HepG2 (cell line): ENCODE results near the gene POU6F2. TPM values are rescaled to one million over a fixed set of nuclear protein-coding genes. Genes with fewer than 3 reads are reported as not detected.

Experiments
- DMTF1 ChIP-seq: sonication (generic); formaldehyde crosslinking; IDR thresholded peaks from 2 replicates; pipeline ENCODE4 v1.4.0; 2020; ENCODE audit warnings: mild to moderate bottlenecking, missing genetic modification reagents
- FLYWCH1 ChIP-seq: sonication (generic); formaldehyde crosslinking; IDR thresholded peaks from 2 replicates; pipeline ENCODE4 v1.8.1; 2023; ENCODE audit warnings: mild to moderate bottlenecking, missing genetic modification reagents
- FOSL1 ChIP-seq: sonication (generic); formaldehyde crosslinking; IDR thresholded peaks from 2 replicates; pipeline ENCODE4 v1.9.0; 2021; ENCODE audit warnings: missing genetic modification reagents, borderline replicate concordance
- FOXC1 ChIP-seq: sonication (generic); formaldehyde crosslinking; IDR thresholded peaks from 2 replicates; pipeline ENCODE4 v1.8.0; 2022; ENCODE audit warnings: mild to moderate bottlenecking, missing genetic modification reagents, borderline replicate concordance
- MAFK ChIP-seq, 2 experiments: IDR thresholded peaks in 1 of 2; conservative IDR thresholded peaks in 1 of 2; 2 replicates each; pipeline ENCODE4 v1.6.1; 2011; ENCODE audit warnings: improper control_type of control experiment in 2 of 2, low read length in 2 of 2
- MXD1 ChIP-seq: sonication (generic); formaldehyde crosslinking; IDR thresholded peaks from 2 replicates; pipeline ENCODE4 v1.4.0; 2020; ENCODE audit warnings: mild to moderate bottlenecking, missing genetic modification reagents
- PCBP2 ChIP-seq: fragments of 200-400 bp; formaldehyde crosslinking; optimal IDR thresholded peaks from 2 replicates; pipeline ENCODE3; 2018; ENCODE audit warnings: low read length, low read depth; ENCODE audit not compliant: poor library complexity, severe bottlenecking
- POLR2A ChIP-seq, 2 experiments: IDR thresholded peaks; 2 replicates each; pipeline ENCODE4 v1.6.1; 2011; ENCODE audit warnings: low read depth in 2 of 2, low read length in 2 of 2, mild to moderate bottlenecking in 1 of 2, moderate library complexity in 1 of 2; ENCODE audit not compliant: insufficient read depth in 1 of 2
- ZNF451 ChIP-seq: sonication (generic); formaldehyde crosslinking; IDR thresholded peaks from 2 replicates; pipeline ENCODE4 v1.5.0; 2020; ENCODE audit warnings: mild to moderate bottlenecking, missing genetic modification reagents
- ZNF512 ChIP-seq: sonication (generic); formaldehyde crosslinking; IDR thresholded peaks from 2 replicates; pipeline ENCODE4 v1.4.0; 2020; ENCODE audit warnings: mild to moderate bottlenecking, missing genetic modification reagents
- ZNF530 ChIP-seq: sonication (generic); formaldehyde crosslinking; IDR thresholded peaks from 2 replicates; pipeline ENCODE4 v1.5.0; 2020; ENCODE audit warnings: low read depth, mild to moderate bottlenecking, missing genetic modification reagents
- ZNF800 ChIP-seq: sonication (generic); formaldehyde crosslinking; IDR thresholded peaks from 2 replicates; pipeline ENCODE4 v1.4.0; 2020; ENCODE audit warnings: missing genetic modification reagents
- polyA plus RNA-seq, 8 experiments: library from polyadenylated mRNA; depleted of rRNA in 3 of 8; stranded (reverse) in 7 of 8; unstranded in 1 of 8; fragments of >200 nt; fragmentation: Illumina TruSeq in 4 of 8; extraction: Trizol in 4 of 8; gene quantifications; 2 replicates each; pipeline versions ENCODE4 v1.2.1 to v1.2.3, GENCODE V29; 2011 to 2016; ENCODE audit warnings: low read depth in 4 of 8, missing spikeins in 1 of 8, mixed read lengths in 1 of 8; ENCODE audit not compliant: insufficient read depth in 1 of 8
- total RNA-seq, 5 experiments: library from RNA; depleted of rRNA; stranded (reverse); fragments of >200 nt; fragmentation: Illumina TruSeq; extraction: Trizol; gene quantifications; 2 replicates each; pipeline ENCODE4 v1.2.3, GENCODE V29; 2016; ENCODE audit warnings: low read depth in 1 of 5

POU6F2 gene
- total and polyA plus RNA-seq, 2 of the 13 experiments (the other 11 are each of a cell fraction or from before 2014, with no cell fraction given): not detected

- TF ChIP-seq MXD1 (CRISPR knock-in tag): no peak
- TF ChIP-seq PCBP2: no peak
- no peak for TF ChIP-seq FOSL1 (CRISPR knock-in tag)
- no peak for TF ChIP-seq ZNF800
- TF ChIP-seq FLYWCH1 (CRISPR knock-in tag): no peak
- TF ChIP-seq ZNF451: no peak
- no peak for TF ChIP-seq FOXC1 (CRISPR knock-in tag)
- TF ChIP-seq DMTF1 (CRISPR knock-in tag): no peak
- TF ChIP-seq ZNF530 (CRISPR knock-in tag): no peak
- TF ChIP-seq ZNF512: no peak
- no peak for TF ChIP-seq MAFK (conservative IDR thresholded peaks at IDR 0.05 in 1 of 2, IDR thresholded peaks at IDR 0.05 in 1 of 2; ENCODE audit: low read length in 2 of 2)
- TF ChIP-seq POLR2A (IDR thresholded peaks at IDR 0.05; ENCODE audit: insufficient read depth in 1 of 2, low read depth in 2 of 2, low read length in 2 of 2): no peak
- TF ChIP-seq, all 625 proteins: peak for 0
These were observed 538.8 kb downstream of the POU6F2 start (continued) for GRCh38 chr7:39516498-39516897.
